C4-2B (cell line): ENCODE results near the gene CCT6A.

ENCODE experiments used
- CTCF ChIP-seq: fragments of 450-650 bp; conservative IDR thresholded peaks from 2 replicates; pipeline ENCODE4 v1.5.1; 2017; ENCODE audit warnings: mild to moderate bottlenecking
- ZFX ChIP-seq: fragments of 450-650 bp; IDR thresholded peaks from 2 replicates; pipeline ENCODE4 v1.6.1; 2017

GRCh38 chr7:56091591-56091990 is 40.0 kb downstream of the CCT6A start:
- TF ChIP-seq CTCF (no peak), ZFX (no peak)
